GM12873 (cell line): ENCODE results near the gene TCL1A.

Source experiments
- CTCF ChIP-seq: IDR thresholded peaks from 2 replicates; pipeline ENCODE4 v1.5.1; 2012; ENCODE audit warnings: low read depth, mild to moderate bottlenecking, moderate library complexity, low read length, control low read depth; ENCODE audit not compliant: insufficient read depth; ENCODE audit errors: missing control alignments

The TCL1A gene

DNA sequence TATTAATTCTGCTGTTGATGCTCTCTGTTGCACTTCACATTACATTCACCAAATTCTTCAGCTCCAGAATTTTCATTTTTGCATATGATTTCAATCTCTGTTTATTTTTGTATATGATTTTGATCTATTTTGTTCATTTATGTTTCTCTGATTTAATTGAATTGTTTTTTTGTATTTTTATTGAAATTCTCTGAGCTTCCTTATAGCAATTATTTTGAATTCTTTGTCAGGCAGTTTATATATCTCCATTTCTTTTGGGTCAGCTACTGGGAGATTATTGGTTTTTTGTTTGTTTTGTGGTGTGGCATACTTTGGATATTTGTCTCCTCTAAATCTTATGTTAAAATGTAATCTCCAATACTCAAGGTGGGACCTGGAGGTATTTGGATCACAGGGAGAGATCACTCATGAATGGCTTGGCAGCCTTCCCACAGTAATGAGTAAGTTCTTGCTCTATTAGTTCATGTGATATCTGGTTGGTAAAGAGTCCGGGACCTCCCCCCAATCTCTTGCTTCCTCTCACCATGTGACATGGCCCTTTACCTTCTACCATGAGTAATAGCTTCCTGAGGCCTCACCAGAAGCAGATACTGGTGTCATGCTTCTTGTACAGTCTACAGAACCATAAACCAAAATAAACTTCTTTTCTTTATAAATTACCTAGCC, 8.7 kb upstream of the TCL1A start:
- no peak for TF ChIP-seq CTCF

GRCh38 chr14:95712398-95712797, 1.5 kb downstream of the TCL1A start:
- no peak for TF ChIP-seq CTCF

DNA sequence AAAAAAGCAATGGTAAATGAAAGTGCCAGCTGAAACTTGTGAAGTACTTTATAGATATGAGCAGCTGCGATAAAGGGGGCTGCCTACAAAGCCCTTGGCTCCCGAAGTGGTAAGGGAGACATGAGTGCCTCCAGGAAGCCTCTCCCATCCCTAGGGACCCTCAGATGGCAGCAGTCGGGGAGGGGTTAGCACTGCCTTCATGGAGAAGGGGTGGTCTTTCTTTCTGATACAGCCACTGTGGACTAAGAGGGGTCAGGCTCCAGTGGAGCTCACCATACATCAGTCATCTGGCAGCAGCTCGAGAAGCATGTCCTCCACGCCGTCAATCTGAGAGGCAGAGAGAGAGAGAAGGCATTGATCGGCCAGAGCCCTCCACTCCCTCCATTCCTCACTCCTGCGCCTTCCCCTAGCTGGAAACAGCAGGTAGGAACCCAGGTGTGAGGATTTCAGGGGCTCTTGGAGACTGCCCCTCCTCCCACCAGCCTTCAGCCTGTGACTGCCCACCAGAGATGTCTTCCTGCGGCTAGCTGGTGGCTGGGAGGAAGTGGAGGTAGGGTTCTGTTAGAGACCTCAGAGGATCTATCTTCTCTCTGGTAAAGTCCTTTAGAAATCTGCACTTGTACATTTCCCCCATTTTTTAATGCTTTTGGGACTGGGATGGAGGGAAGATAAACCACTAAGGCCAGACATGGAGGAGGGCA, 2.3 kb downstream of the TCL1A start:
- no peak for TF ChIP-seq CTCF

DNA sequence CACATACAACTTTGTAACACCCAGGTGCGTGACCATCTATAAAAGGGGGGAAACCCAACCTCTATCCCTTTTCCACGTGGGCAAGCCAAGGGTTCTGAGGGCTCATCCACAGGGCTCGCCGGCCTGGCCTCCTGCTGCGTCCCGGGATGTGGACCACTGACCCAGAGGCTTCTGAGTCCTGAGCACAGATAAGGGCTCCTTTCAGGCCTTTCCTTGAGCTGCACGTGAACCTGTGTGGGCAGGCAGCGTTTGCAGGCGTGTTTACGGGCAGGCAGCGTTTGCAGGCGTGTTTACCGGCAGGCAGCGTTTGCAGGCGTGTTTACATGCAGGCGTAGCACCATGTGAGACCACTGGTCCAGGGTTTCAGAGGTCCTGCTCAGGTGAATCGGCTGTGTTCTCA, 3.8 kb downstream of the TCL1A start:
- no peak for TF ChIP-seq CTCF

DNA sequence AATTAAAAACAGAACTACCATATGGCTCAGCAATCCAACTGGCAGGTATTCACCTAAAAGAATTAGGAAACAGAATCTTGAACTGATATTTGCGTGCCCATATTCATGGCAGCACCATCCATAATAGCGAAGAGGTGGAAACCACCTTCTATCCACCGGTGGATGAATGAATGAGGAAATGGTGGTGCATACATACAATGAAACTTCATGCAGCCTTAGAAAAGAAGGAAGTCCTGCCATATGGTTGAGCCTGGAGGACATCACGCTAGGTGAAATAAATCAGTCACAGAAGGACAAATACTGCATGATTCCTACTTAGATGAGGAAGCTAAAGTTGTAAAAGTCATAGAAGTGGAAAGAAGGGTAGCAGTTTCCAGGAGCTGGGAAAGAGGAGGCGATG, 6.6 kb downstream of the TCL1A start:
- no peak for TF ChIP-seq CTCF

- no peak for TF ChIP-seq CTCF
Observed at GRCh38 chr14:95705518-95705917, 8.4 kb downstream of the TCL1A start.

GRCh38 chr14:95703805-95704204, 10.1 kb downstream of the TCL1A start:
- TF ChIP-seq CTCF, result no peak
